GM23338 (cell line): ENCODE data around the gene CACNA2D3. TPM values are rescaled to one million over a fixed set of nuclear protein-coding genes. Genes with fewer than 3 reads are reported as not detected.

ENCODE experiments used
- ATAC-seq: fragments of 200-7000 bp; cut with Tn5 transposase; 3 replicates; pipeline ENCODE4 v1.9.1; 2020
- DNase-seq: peaks from one replicate; pipeline ENCODE4 v3.0.0-alpha.2; 2015; ENCODE audit warnings: low spot score
- H2AFZ ChIP-seq: fragments of 200-600 bp; sonication (generic); 2 replicates; pipeline ENCODE4 v1.8.0; 2016; ENCODE audit warnings: antibody characterized with exemption, mild to moderate bottlenecking, moderate library complexity
- H3F3A ChIP-seq: fragments of 200-600 bp; sonication (generic); replicated peaks from 2 replicates; pipeline ENCODE4 v1.8.0; 2017; ENCODE audit warnings: antibody characterized with exemption, mixed run types, low read depth
- H3K27ac ChIP-seq: fragments of 200-600 bp; sonication (generic); 2 replicates; pipeline ENCODE4 v1.6.1; 2016; ENCODE audit warnings: low read depth
- H3K27me3 ChIP-seq: fragments of 200-600 bp; sonication (generic); 2 replicates; pipeline ENCODE4 v1.8.0; 2016; ENCODE audit warnings: mild to moderate bottlenecking, mixed run types, moderate library complexity; ENCODE audit not compliant: insufficient read depth
- H3K36me3 ChIP-seq: fragments of 200-600 bp; sonication (generic); 2 replicates; pipeline ENCODE4 v1.8.0; 2016; ENCODE audit warnings: mild to moderate bottlenecking; ENCODE audit not compliant: insufficient read depth
- H3K4me1 ChIP-seq: fragments of 200-600 bp; sonication (generic); 2 replicates; pipeline ENCODE4 v1.8.0; 2016; ENCODE audit warnings: mild to moderate bottlenecking, moderate library complexity; ENCODE audit not compliant: insufficient read depth
- H3K4me2 ChIP-seq: fragments of 200-600 bp; sonication (generic); 2 replicates; pipeline ENCODE4 v1.7.1; 2017; ENCODE audit warnings: mixed run types
- H3K4me3 ChIP-seq: fragments of 200-600 bp; sonication (generic); 2 replicates; pipeline ENCODE4 v1.6.1; 2016; ENCODE audit warnings: mixed run types
- H3K79me2 ChIP-seq: fragments of 200-600 bp; sonication (generic); replicated peaks from 2 replicates; pipeline ENCODE4 v1.8.0; 2017; ENCODE audit warnings: mild to moderate bottlenecking; ENCODE audit not compliant: insufficient read depth
- H3K9me2 ChIP-seq: fragments of 200-600 bp; sonication (generic); 2 replicates; pipeline ENCODE4 v1.8.0; 2017; ENCODE audit not compliant: insufficient read depth
- H4K20me1 ChIP-seq: fragments of 200-600 bp; sonication (generic); replicated peaks from 2 replicates; pipeline ENCODE4 v1.8.0; 2017; ENCODE audit warnings: mild to moderate bottlenecking; ENCODE audit not compliant: insufficient read depth
- H3K27ac Mint-ChIP-seq: 2 replicates; pipeline ENCODE4 v1.8.0; 2020; ENCODE audit warnings: inconsistent platforms, mild to moderate bottlenecking, moderate library complexity, mixed read lengths
- H3K27me3 Mint-ChIP-seq: 3 replicates; pipeline ENCODE4 v1.8.0; 2022; ENCODE audit warnings: low read depth, mild to moderate bottlenecking, moderate library complexity, mixed read lengths, inconsistent platforms; ENCODE audit not compliant: insufficient read depth, poor library complexity
- H3K36me3 Mint-ChIP-seq: 3 replicates; pipeline ENCODE4 v1.8.0; 2021; ENCODE audit warnings: low read depth, mild to moderate bottlenecking, inconsistent platforms, moderate library complexity, mixed read lengths
- H3K4me1 Mint-ChIP-seq: 3 replicates; pipeline ENCODE4 v1.8.0; 2020; ENCODE audit warnings: mild to moderate bottlenecking, inconsistent platforms, mixed read lengths
- H3K4me3 Mint-ChIP-seq: 3 replicates; pipeline ENCODE4 v1.8.0; 2021; ENCODE audit warnings: moderate library complexity, mild to moderate bottlenecking, inconsistent platforms, mixed read lengths
- H3K9me3 Mint-ChIP-seq: 3 replicates; pipeline ENCODE4 v1.8.0; 2020; ENCODE audit warnings: moderate library complexity, mild to moderate bottlenecking, inconsistent platforms, mixed read lengths
- CREB1 ChIP-seq: fragments of 250-450 bp; sonication (Bioruptor Pico); IDR thresholded peaks from 2 replicates; pipeline ENCODE4 v1.5.0; 2020; ENCODE audit warnings: low read depth, mild to moderate bottlenecking, moderate library complexity
- CTCF ChIP-seq, 2 experiments: fragments of 200-600 bp in 1 of 2; sonication (generic) in 1 of 2; conservative IDR thresholded peaks; 2 replicates each; pipeline versions ENCODE4 v1.5.1 to v1.6.1; 2016 to 2017; ENCODE audit warnings: antibody characterized with exemption in 2 of 2, low read depth in 2 of 2, mild to moderate bottlenecking in 2 of 2, moderate library complexity in 1 of 2
- ETS1 ChIP-seq: IDR thresholded peaks from 2 replicates; pipeline ENCODE4 v1.6.1; 2016; ENCODE audit warnings: antibody characterized with exemption
- EZH2 ChIP-seq: fragments of 200-600 bp; sonication (generic); IDR thresholded peaks from one replicate; pipeline ENCODE4 v1.8.0; 2017; ENCODE audit warnings: antibody characterized with exemption, mild to moderate bottlenecking, low read depth; ENCODE audit not compliant: unreplicated experiment
- EZH2phosphoT487 ChIP-seq: fragments of 200-600 bp; sonication (generic); IDR thresholded peaks from one replicate; pipeline ENCODE4 v1.8.1; 2018; ENCODE audit warnings: antibody characterized with exemption; ENCODE audit not compliant: unreplicated experiment
- JUNB ChIP-seq: IDR thresholded peaks from one replicate; pipeline ENCODE4 v1.6.1; 2016; ENCODE audit warnings: antibody characterized with exemption; ENCODE audit not compliant: unreplicated experiment
- NANOG ChIP-seq: IDR thresholded peaks from 2 replicates; pipeline ENCODE4 v1.6.1; 2016; ENCODE audit warnings: antibody characterized with exemption, borderline replicate concordance
- POLR2AphosphoS5 ChIP-seq: IDR thresholded peaks from 2 replicates; pipeline ENCODE4 v1.6.1; 2016; ENCODE audit warnings: antibody characterized with exemption, low read depth
- REST ChIP-seq: IDR thresholded peaks from one replicate; pipeline ENCODE4 v1.6.1; 2018; ENCODE audit warnings: antibody characterized with exemption; ENCODE audit not compliant: unreplicated experiment
- STAT1 ChIP-seq: IDR thresholded peaks from one replicate; pipeline ENCODE4 v1.6.1; 2016; ENCODE audit warnings: antibody characterized with exemption; ENCODE audit not compliant: unreplicated experiment
- ZNF114 ChIP-seq: fragments of 250-450 bp; sonication (Bioruptor Pico); IDR thresholded peaks from 2 replicates; pipeline ENCODE4 v1.5.0; 2020; ENCODE audit warnings: mild to moderate bottlenecking, moderate library complexity
- ZNF331 ChIP-seq: fragments of 250-450 bp; sonication (Bioruptor Pico); IDR thresholded peaks from 2 replicates; pipeline ENCODE4 v1.5.0; 2020; ENCODE audit warnings: low read depth, mild to moderate bottlenecking, moderate library complexity
- ZNF462 ChIP-seq: fragments of 250-450 bp; sonication (Bioruptor Pico); IDR thresholded peaks from 2 replicates; pipeline ENCODE4 v1.5.0; 2020; ENCODE audit warnings: mild to moderate bottlenecking, moderate library complexity
- polyA plus RNA-seq: library from polyadenylated mRNA; unstranded; fragments of >200 nt; fragmentation: Nextera tagmentation; extraction: Ambion mirVana; gene quantifications from 2 replicates; pipeline ENCODE4 v1.2.1, GENCODE V29; 2016
- total RNA-seq: library from RNA; depleted of rRNA; stranded (reverse); fragments of >200 nt; shearing (Covaris generic); gene quantifications from 2 replicates; pipeline ENCODE4 v1.2.3, GENCODE V29; 2014

The CACNA2D3 gene
- total and polyA plus RNA-seq, 2 experiments from 2014 or later, result 2.2 to 2.3 TPM

- H2AFZ ChIP-seq, result no peak overlapping the region
- no peaks in the 10 kb centered on the region for H3K36me3 ChIP-seq
- no peaks in the 10 kb centered on the region for H3K27me3 ChIP-seq
- no peaks in the 10 kb centered on the region for H4K20me1 ChIP-seq
- H3K36me3 Mint-ChIP-seq, result no peaks in the 10 kb centered on the region; the same call in 2 of the 3 replicates
- H3K79me2 ChIP-seq, result no peaks in the 10 kb centered on the region
- H3K4me2 ChIP-seq, result no peak overlapping the region
- H3K9me3 Mint-ChIP-seq, result no peaks in the 10 kb centered on the region
- no peaks in the 10 kb centered on the region for H3K4me1 ChIP-seq
- ATAC-seq (no peak), DNase-seq (no peak)
- H3K27ac Mint-ChIP-seq, result no peak overlapping the region; the same call in 1 of the 2 replicates
- no peaks in the 10 kb centered on the region for H3K9me2 ChIP-seq
- H3K4me1 Mint-ChIP-seq, result peaks cover 32% of the 10 kb centered on the region
- no peak overlapping the region for H3K4me3 ChIP-seq
- no peak overlapping the region for H3K4me3 Mint-ChIP-seq
- TF ChIP-seq REST (no peak), POLR2AphosphoS5 (no peak), STAT1 (no peak), ETS1 (no peak), CREB1 (no peak), EZH2phosphoT487 (no peak), ZNF331 (CRISPR knock-in tag) (no peak), ZNF462 (CRISPR knock-in tag) (no peak), CTCF (conservative IDR thresholded peaks at IDR 0.05; ENCODE audit: low read depth in 2 of 2) (no peak), NANOG (no peak), ZNF114 (CRISPR knock-in tag) (no peak), EZH2 (no peak), JUNB (no peak)
- peaks cover 3% of the 10 kb centered on the region for H3K27me3 Mint-ChIP-seq
- H3K27ac ChIP-seq, result no peak overlapping the region
- no peaks in the 10 kb centered on the region for H3F3A ChIP-seq
Measured at GRCh38 chr3:54875596-54876268, 753.4 kb downstream of the CACNA2D3 start.
